ENCODE results near the gene ELF2. TPM values are rescaled to one million over a fixed set of nuclear protein-coding genes. Genes with fewer than 3 reads are reported as not detected.
A peak's percentile ranks its signal among the peaks of the same experiment; 100 is the strongest.
"Not testable (repeated sequence)": the region's sequence is repeated elsewhere in the genome, so short reads cannot be mapped to it uniquely, and the experiment has no call there.

The ELF2 gene
- polyA plus RNA-seq, 4 donors, result 56.0 to 70.0 (median 63.7) TPM

DNA sequence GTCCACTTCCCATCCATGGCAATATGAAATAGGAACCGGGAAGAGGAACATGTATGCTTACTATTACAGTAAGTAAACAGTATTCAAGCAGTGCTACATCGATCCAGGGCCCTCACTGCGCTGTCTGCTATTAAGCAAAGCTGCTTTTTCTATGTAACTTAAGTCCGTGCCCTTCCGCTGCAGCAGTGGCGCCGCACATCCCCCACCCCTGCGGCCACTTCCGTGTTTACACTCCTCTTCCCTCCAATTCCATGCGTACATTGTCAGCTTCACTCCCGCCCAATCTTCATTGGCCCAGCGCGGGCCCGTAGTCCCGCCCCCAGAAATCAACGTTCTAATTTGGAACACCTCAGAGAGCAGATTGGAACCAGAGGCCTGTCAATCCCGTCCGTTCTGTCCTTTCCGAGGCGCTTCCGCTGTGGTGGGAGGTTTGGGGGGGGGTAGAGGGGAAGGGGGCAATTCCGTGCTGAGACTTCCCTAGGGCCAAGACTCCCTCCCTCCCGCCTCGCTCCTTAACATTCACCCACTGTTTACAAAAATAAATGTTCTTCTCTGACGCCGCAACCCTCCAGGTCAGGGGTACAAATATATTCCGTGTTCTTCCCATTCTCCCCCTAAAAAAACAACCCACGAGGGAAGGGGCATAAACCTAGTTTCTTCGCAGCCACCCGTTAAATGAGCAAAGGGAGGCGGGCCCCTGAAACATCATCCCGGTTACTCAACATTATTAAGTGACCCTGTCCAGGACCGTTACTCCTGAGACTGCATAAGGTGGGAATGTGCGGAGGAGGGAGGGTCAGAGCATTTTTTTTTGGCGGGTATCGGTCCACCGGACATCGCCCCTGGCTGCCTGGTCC is 94.0 kb downstream of the ELF2 start:
- peak; percentile 87 to 96 (median 92) for DNase-seq (ENCODE audit: low read depth in 4 of 4, low spot score in 2 of 4)

DNA sequence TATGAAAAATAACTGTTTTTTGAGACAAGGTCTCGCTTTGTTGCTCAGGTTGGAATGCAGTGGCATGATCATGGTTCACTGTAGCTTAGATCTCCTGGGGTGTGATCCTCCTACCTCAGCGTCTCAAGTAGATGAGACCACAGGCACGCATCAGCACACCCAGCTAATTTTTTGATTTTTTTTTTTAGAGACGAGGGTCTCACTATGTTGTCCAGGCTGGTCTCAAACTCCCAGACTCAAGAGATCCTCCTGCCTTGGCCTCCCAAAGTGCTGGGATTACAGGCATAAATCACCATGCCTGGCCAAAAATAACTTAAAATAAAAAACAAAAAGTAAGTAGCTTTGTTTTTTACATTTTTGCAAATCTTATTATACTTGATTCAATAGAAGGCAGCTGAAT is 98.1 kb downstream of the ELF2 start:
- DNase-seq (ENCODE audit: low read depth in 4 of 4, low spot score in 2 of 4), result no peak

DNA sequence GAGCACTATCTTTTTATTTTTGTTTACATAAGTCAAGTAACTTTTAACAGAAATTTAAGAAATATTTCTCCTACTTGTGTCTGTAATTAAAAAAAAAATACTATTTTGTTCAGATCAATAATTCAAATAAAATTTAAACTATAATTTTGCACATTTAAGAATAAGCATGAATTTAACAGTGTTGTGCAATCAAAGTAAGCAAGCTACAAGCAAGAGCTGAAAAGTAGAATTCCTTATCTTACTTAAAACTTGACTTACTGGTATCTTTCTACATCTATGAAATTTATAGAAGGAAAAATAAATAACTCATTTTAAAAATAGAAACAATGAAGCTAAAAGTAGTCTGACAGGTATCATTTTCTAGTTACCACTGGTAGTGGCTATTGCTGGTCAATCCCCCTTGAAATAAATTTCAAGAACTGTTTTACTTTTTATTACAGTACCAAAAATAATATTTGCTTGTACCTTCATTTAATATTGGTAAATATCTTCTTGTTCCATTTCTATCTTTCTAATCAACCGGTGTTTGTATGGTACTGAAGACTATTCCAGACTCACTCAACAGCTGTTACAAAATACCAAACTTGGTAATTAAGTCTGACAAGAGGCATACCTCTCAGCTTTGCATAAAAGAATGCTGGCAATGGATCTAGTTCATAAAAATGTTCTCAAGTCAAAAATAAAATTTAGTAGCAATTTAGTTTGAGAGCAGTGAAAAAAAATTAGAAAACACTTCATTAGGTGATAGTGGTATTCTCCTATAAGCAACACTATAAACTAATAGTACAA is 99.3 kb downstream of the ELF2 start:
- no peak for DNase-seq (ENCODE audit: low read depth in 4 of 4, low spot score in 2 of 4)

DNA sequence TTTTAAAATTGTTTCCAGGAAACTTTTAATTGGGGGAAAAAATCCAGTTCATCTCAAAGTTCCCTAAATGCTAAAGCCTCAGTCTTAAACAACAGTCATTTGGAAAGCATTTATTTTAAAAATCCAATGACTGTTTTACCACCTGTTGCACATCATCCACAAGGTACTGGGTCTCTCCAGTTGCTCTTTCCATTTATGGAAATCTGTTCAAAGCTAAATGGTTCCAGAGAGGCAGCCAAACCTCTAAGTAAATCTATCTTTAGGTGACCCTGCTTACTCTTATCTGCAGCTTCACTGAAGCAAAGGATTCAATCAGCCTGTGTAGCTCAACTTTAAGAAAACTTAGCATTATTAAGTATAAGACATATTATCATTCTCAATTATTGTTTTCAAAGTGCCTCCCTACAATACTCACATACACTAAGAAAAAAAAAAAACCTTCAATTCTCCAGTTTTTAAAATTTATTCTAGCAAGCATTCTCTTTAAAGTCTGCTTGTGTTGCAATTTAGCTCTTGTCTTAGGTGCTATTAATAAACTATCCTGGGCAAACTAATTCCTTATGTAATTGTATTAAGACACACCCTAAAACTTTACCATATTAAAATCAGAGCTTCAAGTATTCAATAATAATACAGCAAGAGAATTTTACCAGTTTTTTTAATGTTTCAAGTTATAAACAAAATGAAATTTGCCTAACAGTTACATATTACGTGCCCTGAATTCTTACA is 100.8 kb downstream of the ELF2 start:
- DNase-seq (ENCODE audit: low read depth in 4 of 4, low spot score in 2 of 4), result no peak

DNA sequence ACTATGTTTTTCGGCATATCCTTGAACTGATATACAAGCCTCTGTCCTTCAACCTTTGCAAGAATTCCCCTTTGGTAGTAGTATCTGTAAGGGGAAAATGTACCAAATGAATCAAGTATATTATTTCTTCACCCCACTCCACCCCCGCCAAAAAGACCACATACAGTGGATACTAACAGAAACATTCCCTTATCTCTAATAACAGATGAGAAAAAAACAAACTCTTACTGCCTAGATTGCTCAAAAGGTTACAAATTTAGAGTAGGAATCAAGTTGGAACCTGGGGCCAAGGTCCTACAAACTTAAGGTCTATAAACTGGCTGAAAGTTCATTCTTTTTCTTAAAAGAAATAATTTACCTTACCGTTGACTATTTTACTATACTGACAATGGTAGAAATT is 116.4 kb downstream of the ELF2 start:
- DNase-seq (ENCODE audit: low read depth in 4 of 4, low spot score in 2 of 4), result no peak

DNA sequence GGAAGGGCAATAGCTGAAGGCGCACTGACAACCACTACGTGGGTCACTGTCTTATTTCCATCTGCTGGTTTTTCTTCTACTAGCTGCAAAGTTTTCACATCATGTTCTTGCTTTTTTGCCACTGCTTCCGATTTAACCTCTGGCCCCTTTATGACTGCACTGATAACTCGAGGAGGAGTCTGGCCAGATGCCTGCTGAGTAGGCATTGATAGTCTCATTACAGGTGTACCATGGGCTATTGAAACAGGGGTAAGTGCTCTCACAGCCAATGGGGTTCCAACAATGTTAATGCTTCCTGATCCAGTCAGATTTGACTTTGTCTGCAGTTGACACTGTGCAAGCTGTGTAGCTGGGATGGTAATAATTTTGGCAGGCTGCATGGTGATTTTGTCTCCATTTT is 118.0 kb downstream of the ELF2 start:
- not testable (repeated sequence) for DNase-seq (ENCODE audit: low read depth in 4 of 4, low spot score in 2 of 4)

DNA sequence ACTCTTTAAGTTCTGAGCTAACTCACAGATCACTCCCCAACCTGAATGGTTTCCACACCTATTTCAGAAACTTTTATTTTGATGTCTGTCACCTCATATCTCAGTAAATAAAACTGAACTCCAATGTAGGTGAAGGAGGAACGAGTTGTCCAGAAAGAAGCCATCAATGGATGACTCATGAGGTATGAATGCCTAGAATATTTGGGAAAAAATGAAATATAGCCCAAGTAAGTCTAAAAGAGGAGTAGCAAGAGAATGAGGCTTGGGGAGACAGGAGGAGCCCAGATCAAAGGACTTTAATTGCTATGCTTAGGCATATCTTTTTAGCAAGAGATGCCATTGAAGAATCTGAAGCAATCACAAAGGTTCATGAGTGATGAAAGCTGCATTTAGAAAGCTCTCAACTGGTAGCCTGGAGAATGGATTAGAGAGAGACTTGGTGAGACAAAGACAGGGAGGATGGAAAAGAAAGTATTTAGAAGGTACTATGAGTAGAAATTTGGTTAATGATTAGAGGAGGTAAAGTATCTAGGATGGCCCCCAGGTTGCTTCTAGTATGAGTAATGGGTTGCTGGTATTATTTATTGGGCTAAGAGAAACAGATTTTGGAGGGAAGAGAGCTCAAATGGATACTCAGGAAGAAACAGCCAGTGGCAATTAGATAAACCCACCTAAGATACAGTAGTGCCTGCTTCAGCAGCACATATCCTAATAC is 122.1 kb downstream of the ELF2 start:
- no peak for DNase-seq (ENCODE audit: low read depth in 4 of 4, low spot score in 2 of 4)

DNA sequence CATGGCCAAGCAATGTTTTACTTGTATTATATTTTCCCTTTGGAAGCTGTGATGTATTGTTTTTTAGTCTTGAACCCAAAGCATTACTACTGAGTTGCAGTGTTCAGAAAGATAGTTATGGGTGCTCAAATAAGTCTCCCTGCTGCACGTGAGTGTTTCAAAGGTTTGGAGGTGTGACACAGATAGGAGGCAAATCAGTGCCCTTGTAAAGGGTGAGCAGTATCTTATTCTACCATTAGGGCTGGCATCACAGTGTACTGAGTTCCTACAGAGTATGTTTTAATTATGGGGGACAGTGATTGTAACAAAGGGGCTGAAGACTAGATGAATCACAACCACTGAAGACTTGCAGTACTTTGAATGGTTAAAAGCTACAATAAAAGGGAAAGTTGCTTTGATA is 123.1 kb downstream of the ELF2 start:
- no peak for DNase-seq (ENCODE audit: low read depth in 4 of 4, low spot score in 2 of 4)

DNA sequence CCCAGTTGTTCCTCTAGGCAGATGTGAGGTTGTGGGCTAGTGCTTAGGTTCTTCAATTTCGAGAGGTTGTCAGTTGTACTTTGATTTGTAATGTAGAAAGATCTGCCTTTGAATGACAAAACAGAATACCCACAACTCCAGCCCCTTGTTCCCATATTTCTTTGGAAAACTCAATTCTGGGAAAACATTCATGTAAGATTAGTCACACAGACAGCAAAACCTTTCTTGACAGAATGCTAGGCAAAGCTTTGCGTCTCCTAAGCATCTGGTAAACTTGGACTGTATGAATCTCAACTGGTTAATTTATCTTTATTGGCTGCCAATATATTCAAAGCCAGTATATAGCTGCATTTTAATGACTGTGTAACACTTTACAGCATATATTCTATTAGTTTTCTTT is 126.6 kb downstream of the ELF2 start:
- DNase-seq (ENCODE audit: low read depth in 4 of 4, low spot score in 2 of 4), result no peak

DNA sequence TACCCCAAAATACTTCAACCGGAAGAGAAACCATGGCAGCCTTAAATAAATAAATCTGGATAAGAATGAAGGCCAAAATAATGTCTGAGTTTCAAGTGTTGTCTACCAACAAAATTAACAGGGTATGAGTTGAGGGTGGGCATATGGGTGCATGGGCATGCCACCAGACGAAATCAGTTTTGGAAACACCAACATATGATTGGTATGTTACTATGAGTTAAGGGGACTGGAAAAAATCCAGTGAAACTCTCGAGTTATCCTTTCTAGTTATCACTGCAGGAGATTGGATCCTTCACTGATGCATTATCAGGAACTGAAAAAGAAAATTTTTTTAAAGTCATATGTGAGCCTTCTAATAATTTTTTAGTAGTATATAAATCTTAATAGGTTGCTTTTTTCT is 129.0 kb downstream of the ELF2 start:
- no peak for DNase-seq (ENCODE audit: low read depth in 4 of 4, low spot score in 2 of 4)

DNA sequence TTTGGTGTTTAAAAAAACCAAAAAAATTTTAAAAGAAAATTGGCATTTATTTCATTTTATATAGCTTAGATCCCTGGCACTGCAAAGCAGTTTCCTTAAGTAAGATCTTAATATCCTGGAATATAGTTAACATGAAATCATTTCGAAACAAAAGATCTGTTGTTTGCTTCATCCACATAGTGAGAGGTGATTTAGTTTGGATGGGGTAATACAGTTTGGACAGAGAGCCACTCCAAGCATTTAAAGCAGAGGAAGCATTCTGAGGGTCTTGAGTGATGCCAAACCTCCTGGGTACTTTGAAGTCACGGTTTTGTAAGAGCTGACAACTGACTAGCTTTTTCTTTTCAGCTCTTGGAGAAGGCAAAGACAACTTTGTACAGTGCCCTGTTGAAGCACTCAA is 132.7 kb downstream of the ELF2 start:
- DNase-seq (ENCODE audit: low read depth in 4 of 4, low spot score in 2 of 4), result no peak

DNA sequence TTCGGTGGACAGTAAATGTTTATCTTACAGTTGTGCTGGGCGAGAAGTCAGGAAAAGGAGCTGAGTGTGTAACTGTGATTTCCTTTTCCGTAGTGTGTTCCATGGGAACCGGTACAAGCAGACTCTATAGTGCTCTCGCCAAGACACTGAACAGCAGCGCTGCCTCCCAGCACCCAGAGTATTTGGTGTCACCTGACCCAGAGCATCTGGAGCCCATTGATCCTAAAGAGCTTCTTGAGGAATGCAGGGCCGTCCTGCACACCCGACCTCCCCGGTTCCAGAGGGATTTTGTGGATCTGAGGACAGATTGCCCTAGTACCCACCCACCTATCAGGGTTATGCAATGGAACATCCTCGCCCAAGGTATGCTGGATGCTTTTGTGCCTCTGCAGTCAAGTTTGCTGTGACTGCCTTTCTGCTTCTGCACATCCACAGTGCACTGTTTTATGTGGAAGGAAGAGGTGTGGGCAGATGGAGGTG is 134.0 kb downstream of the ELF2 start:
- DNase-seq (ENCODE audit: low read depth in 4 of 4, low spot score in 2 of 4), result no peak

DNA sequence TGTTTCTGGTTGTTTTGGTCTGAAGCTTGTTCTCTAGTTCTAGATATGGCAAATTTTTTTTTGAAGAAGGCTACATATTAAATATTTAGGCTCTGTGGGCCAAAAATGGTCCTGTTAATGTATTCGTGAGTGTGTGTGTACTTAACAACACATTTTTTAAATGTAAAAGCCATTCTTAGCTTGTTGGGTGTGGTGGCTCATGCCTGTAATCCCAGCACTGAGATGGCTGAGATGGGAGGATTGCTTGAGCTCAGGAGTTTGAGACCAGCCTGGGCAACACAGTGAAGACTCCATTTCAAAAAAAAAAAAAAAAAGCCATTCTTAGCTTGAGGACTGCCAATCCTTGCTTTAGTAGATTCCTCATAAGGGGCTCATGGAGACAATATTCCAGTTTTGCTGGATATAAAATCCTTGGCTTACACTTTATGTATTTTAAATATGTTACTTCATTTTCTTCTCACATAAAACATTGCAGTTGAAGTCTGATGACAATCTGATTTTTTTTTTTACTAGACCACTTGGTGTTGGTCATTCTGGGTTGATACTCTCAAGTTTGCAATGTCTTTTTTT is 138.1 kb downstream of the ELF2 start:
- no peak for DNase-seq (ENCODE audit: low read depth in 4 of 4, low spot score in 2 of 4)

DNA sequence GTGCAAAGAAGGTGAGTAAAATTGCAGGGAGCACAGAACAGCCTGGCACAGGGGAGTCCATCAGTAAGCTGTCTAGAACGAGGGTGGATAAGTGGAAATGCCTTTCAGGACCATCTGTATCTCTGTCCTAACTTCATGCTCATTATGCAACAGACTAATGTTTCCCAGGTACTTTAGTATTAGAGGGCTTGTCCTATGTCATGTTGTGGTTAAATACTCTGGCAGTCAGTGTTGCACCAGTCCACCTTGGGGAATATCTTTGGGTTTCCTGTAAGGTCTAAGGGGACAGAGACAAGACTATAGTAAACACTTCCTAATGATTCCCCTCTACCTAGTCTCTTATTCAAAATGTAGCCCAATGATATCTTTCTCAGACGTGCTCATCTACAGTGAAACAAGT is 140.1 kb downstream of the ELF2 start:
- DNase-seq (ENCODE audit: low read depth in 4 of 4, low spot score in 2 of 4), result no peak

DNA sequence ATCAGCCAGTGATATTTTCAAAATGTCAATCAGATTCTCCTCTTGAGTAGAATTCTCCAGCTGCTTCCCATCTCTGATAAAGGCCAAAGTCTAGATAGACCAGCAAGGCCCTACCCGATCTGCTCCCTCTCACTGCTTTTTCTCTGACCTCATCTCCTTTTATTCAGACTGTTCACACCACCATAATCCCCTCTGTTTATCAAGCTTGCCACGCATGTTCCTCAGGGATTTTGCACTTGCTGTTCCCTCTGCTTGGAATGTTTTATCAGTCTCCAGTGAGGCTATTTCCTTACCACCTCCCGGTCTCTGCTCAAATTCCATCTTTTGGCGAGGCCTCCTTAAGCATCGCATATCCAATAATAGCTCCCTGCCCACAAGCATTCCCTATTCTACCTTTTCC is 141.4 kb downstream of the ELF2 start:
- DNase-seq (ENCODE audit: low read depth in 4 of 4, low spot score in 2 of 4), result no peak

DNA sequence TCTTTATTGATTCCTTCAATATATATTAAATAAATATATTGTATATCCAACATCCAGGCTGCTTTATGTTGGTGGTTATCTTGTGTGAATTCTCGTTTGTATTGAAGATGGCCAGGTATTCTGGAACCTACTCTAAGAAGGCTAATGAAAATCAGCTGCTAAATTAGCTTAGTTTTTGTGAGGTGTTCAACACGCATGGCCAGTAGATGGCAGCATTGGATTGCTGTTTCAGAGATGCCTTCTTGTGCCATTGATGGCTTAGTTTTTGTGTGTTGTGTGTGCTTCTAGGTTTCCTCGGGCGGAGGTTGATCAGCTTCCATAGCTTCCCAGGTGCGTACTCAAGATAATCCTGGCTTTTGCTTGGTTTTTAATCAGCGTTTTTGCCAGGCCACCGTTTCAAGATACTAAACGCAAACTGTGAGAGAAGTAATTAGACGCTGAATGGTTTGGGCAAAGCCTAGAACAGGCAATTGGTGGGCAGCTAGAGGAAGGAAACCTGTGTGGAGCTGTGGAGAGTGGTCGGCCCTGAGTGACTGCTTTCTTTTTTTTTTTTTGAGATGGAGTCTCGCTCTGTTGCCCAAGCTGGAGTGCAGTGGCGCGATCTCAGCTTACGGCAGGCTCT is 146.3 kb downstream of the ELF2 start:
- peak; percentile 63 to 86 (median 66) for DNase-seq (ENCODE audit: low read depth in 4 of 4, low spot score in 2 of 4)

DNA sequence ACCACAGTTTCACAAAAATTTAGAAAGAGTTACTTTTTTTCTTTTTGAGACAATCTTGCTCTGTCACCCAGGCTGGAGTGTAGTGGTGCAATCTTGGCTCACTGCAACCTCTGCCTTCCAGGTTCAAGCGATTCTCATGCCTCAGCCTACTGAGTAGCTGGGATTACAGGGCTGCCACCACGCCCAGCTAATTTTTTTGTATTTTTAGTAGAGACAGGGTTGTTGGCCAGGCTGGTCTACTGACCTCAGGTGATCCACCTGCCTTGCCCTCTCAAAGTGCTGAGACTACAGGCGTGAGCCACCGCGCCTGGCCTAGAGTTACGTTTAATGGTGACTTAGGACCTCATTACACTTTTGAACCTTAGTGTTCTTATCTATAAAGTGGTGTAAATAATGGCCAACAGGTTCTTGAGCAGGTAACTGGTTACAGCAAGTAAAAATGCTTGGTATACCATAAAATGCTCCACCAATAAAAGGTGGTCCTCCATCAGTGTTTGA is 147.1 kb downstream of the ELF2 start:
- not testable (repeated sequence) for DNase-seq (ENCODE audit: low read depth in 4 of 4, low spot score in 2 of 4)

DNA sequence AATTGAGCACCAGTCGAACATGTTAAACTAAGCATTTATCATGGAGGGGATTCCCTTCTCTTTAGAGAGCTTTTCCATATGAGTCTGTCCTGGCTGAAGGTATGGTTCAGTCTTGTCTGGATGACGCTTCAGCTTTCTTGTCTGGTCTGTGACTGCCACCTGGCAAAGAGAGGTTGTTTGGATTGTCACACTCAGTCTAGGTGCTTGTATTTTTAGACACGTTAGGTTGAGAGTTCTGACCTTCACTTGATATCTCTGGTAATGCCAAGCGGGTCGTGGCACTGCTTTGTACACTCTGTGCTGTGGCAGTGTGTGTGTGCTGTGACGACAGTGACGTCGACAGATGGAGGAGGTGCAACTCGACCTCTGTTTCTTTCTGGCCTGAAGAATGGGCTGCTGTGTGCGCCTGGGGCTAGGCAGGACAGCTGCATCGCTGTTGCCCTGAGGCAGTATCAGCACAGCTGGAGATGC is 148.8 kb downstream of the ELF2 start:
- no peak for DNase-seq (ENCODE audit: low read depth in 4 of 4, low spot score in 2 of 4)

DNA sequence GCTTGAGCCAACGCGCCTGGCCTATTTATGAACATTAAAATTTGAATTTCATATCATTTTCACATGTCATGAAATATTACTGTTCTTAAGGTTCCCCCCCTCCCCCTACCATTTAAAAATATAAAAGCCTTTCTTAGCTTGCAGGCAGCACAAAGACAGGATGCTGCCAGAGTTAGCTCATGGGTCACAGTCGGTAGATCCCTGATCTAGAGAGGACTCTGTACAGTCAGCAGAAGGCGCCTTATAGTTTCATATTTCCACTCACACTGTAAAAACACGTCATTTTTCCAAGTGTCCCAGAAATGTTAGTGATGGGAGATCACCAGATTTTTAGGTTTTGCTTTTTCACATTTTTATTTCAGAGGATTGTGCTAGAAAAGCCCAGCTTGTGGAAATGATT is 149.2 kb downstream of the ELF2 start:
- no peak for DNase-seq (ENCODE audit: low read depth in 4 of 4, low spot score in 2 of 4)

Data from left renal cortex interstitium (tissue), 4 donors.